Measurements from ENCODE around the gene RECQL5.

Gene RECQL5

GRCh38 chr17:75642784-75643642 is 23.9 kb downstream of the RECQL5 start:
- peak; percentile 42 for DNase-seq (ENCODE audit: low read depth, low spot score)
- Histone ChIP-seq H3K36me3 (ENCODE audit: insufficient read depth, insufficient read length, low read length) (peaks cover 62% of the 10 kb centered on the region), H3K27me3 (ENCODE audit: insufficient read depth, insufficient read length) (no peaks in the 10 kb centered on the region), H3K9ac (ENCODE audit: insufficient read length, low read depth) (peak overlapping the region; percentile 44), H3K4me1 (ENCODE audit: insufficient read depth, insufficient read length) (peaks cover 23% of the 10 kb centered on the region), H3K4me3 (ENCODE audit: insufficient read length, low read depth) (no peak overlapping the region), H3K9me3 (ENCODE audit: insufficient read depth, low read length) (no peaks in the 10 kb centered on the region)
- TF ChIP-seq ZNF274 (IDR thresholded peaks at IDR 0.05; ENCODE audit: low read depth, low read length) (no peak), YY1 (IDR thresholded peaks at IDR 0.05; ENCODE audit: insufficient read depth, insufficient read length) (no peak), SUZ12 (IDR thresholded peaks at IDR 0.05; ENCODE audit: extremely low read depth, insufficient read depth, insufficient read length) (no peak)

GRCh38 chr17:75642182-75642783 is 24.7 kb downstream of the RECQL5 start:
- H3K9me3 ChIP-seq (ENCODE audit: insufficient read depth, low read length) = no peaks in the 10 kb centered on the region
- peaks cover 65% of the 10 kb centered on the region for H3K36me3 ChIP-seq (ENCODE audit: insufficient read depth, insufficient read length, low read length)
- H3K27me3 ChIP-seq (ENCODE audit: insufficient read depth, insufficient read length) = no peaks in the 10 kb centered on the region
- no peak overlapping the region for H3K4me3 ChIP-seq (ENCODE audit: insufficient read length, low read depth)
- DNase-seq (ENCODE audit: low read depth, low spot score) = no peak
- no peak for TF ChIP-seq YY1 (IDR thresholded peaks at IDR 0.05; ENCODE audit: insufficient read depth, insufficient read length)
- no peak for TF ChIP-seq ZNF274 (IDR thresholded peaks at IDR 0.05; ENCODE audit: low read depth, low read length)
- no peak for TF ChIP-seq SUZ12 (IDR thresholded peaks at IDR 0.05; ENCODE audit: extremely low read depth, insufficient read depth, insufficient read length)
- peaks cover 23% of the 10 kb centered on the region for H3K4me1 ChIP-seq (ENCODE audit: insufficient read depth, insufficient read length)
- H3K9ac ChIP-seq (ENCODE audit: insufficient read length, low read depth) = no peak overlapping the region

- TF ChIP-seq YY1 (IDR thresholded peaks at IDR 0.05; ENCODE audit: insufficient read depth, insufficient read length) = no peak
- TF ChIP-seq ZNF274 (IDR thresholded peaks at IDR 0.05; ENCODE audit: low read depth, low read length) = no peak
- no peak for TF ChIP-seq SUZ12 (IDR thresholded peaks at IDR 0.05; ENCODE audit: extremely low read depth, insufficient read depth, insufficient read length)
- Histone ChIP-seq H3K36me3 (ENCODE audit: insufficient read depth, insufficient read length, low read length) (peaks cover 66% of the 10 kb centered on the region), H3K4me1 (ENCODE audit: insufficient read depth, insufficient read length) (peaks cover 26% of the 10 kb centered on the region), H3K27me3 (ENCODE audit: insufficient read depth, insufficient read length) (no peaks in the 10 kb centered on the region), H3K9ac (ENCODE audit: insufficient read length, low read depth) (no peak overlapping the region), H3K9me3 (ENCODE audit: insufficient read depth, low read length) (no peaks in the 10 kb centered on the region), H3K4me3 (ENCODE audit: insufficient read length, low read depth) (no peak overlapping the region)
- no peak for DNase-seq (ENCODE audit: low read depth, low spot score)
Measured at GRCh38 chr17:75641343-75641742, 25.6 kb downstream of the RECQL5 start.

DNA sequence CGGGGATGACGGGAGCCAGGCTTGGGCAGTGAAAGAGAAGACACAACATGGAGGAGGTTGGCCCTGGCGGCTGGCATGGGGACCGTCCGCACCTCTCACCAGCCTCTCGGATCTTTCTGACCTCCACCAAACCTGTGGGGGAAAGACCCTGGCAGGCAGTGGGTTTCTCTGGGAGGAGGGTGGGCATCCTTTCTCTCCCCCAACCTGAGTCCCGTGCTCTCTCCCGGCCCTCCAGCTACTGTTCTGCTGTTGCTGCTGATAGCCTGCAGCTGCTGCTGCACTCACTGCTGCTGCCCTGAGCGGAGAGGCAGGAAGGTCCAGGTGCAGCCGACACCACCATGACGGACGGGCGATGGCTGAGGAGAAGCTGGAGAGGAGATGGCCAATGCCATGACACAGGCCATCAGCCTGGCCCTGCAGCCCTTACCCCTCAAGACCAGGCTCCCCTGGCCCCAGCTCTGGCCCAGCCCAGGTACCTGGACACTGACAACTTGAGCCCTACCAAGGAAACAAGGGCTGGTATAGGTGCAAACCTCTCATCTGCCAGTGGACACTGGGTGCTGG is 26.3 kb downstream of the RECQL5 start:
- TF ChIP-seq YY1 (IDR thresholded peaks at IDR 0.05; ENCODE audit: insufficient read depth, insufficient read length) (no peak), ZNF274 (IDR thresholded peaks at IDR 0.05; ENCODE audit: low read depth, low read length) (no peak), SUZ12 (IDR thresholded peaks at IDR 0.05; ENCODE audit: extremely low read depth, insufficient read depth, insufficient read length) (no peak)
- Histone ChIP-seq H3K9ac (ENCODE audit: insufficient read length, low read depth) (no peak overlapping the region), H3K27me3 (ENCODE audit: insufficient read depth, insufficient read length) (no peaks in the 10 kb centered on the region), H3K36me3 (ENCODE audit: insufficient read depth, insufficient read length, low read length) (peaks cover 70% of the 10 kb centered on the region), H3K9me3 (ENCODE audit: insufficient read depth, low read length) (no peaks in the 10 kb centered on the region), H3K4me1 (ENCODE audit: insufficient read depth, insufficient read length) (peaks cover 23% of the 10 kb centered on the region), H3K4me3 (ENCODE audit: insufficient read length, low read depth) (no peak overlapping the region)
- no peak for DNase-seq (ENCODE audit: low read depth, low spot score)

GRCh38 chr17:75639771-75640555 is 27.0 kb downstream of the RECQL5 start:
- DNase-seq (ENCODE audit: low read depth, low spot score) = no peak
- Histone ChIP-seq H3K4me1 (ENCODE audit: insufficient read depth, insufficient read length) (peaks cover 23% of the 10 kb centered on the region), H3K9ac (ENCODE audit: insufficient read length, low read depth) (no peak overlapping the region), H3K9me3 (ENCODE audit: insufficient read depth, low read length) (no peaks in the 10 kb centered on the region), H3K4me3 (ENCODE audit: insufficient read length, low read depth) (no peak overlapping the region), H3K27me3 (ENCODE audit: insufficient read depth, insufficient read length) (no peaks in the 10 kb centered on the region), H3K36me3 (ENCODE audit: insufficient read depth, insufficient read length, low read length) (peaks cover 74% of the 10 kb centered on the region)
- TF ChIP-seq ZNF274 (IDR thresholded peaks at IDR 0.05; ENCODE audit: low read depth, low read length) (no peak), SUZ12 (IDR thresholded peaks at IDR 0.05; ENCODE audit: extremely low read depth, insufficient read depth, insufficient read length) (no peak), YY1 (IDR thresholded peaks at IDR 0.05; ENCODE audit: insufficient read depth, insufficient read length) (no peak)

- no peak overlapping the region for H3K9ac ChIP-seq (ENCODE audit: insufficient read length, low read depth)
- H3K27me3 ChIP-seq (ENCODE audit: insufficient read depth, insufficient read length) = no peaks in the 10 kb centered on the region
- no peaks in the 10 kb centered on the region for H3K9me3 ChIP-seq (ENCODE audit: insufficient read depth, low read length)
- H3K4me1 ChIP-seq (ENCODE audit: insufficient read depth, insufficient read length) = peaks cover 29% of the 10 kb centered on the region
- H3K4me3 ChIP-seq (ENCODE audit: insufficient read length, low read depth) = no peak overlapping the region
- no peak for TF ChIP-seq ZNF274 (IDR thresholded peaks at IDR 0.05; ENCODE audit: low read depth, low read length)
- no peak for TF ChIP-seq YY1 (IDR thresholded peaks at IDR 0.05; ENCODE audit: insufficient read depth, insufficient read length)
- TF ChIP-seq SUZ12 (IDR thresholded peaks at IDR 0.05; ENCODE audit: extremely low read depth, insufficient read depth, insufficient read length) = no peak
- H3K36me3 ChIP-seq (ENCODE audit: insufficient read depth, insufficient read length, low read length) = peaks cover 74% of the 10 kb centered on the region
- no peak for DNase-seq (ENCODE audit: low read depth, low spot score)
Measured at GRCh38 chr17:75639327-75639726, 27.6 kb downstream of the RECQL5 start.

All from NT2/D1 (cell line).